Duodenal mucosa (tissue), 2 donors: ENCODE measurements around the gene FBXO48.
"Not testable (repeated sequence)": the region's sequence is repeated elsewhere in the genome, so short reads cannot be mapped to it uniquely, and the experiment has no call there.

Source experiments
- H3K27ac ChIP-seq: one replicate; pipeline ENCODE4 v1.7.0; 2013; ENCODE audit warnings: low read depth, low read length
- H3K27me3 ChIP-seq, 2 donors: one replicate each; pipeline ENCODE4 v1.7.0; 2013; ENCODE audit warnings: low read length in 2 of 2, control low read depth in 1 of 2; ENCODE audit not compliant: insufficient read depth in 2 of 2, control insufficient read depth in 1 of 2
- H3K36me3 ChIP-seq, 2 donors: one replicate each; pipeline ENCODE4 v1.7.0; 2013; ENCODE audit warnings: low read length in 2 of 2, control low read depth in 1 of 2; ENCODE audit not compliant: insufficient read depth in 2 of 2, control insufficient read depth in 1 of 2
- H3K4me1 ChIP-seq, 2 donors: one replicate each; pipeline ENCODE4 v1.7.0; 2013; ENCODE audit warnings: low read length in 2 of 2, control low read depth in 1 of 2; ENCODE audit not compliant: insufficient read depth in 2 of 2, control insufficient read depth in 1 of 2
- H3K4me3 ChIP-seq, 2 donors: one replicate each; pipeline ENCODE4 v1.7.0; 2013; ENCODE audit warnings: low read length in 2 of 2, low read depth in 1 of 2
- H3K9ac ChIP-seq, 2 donors: one replicate each; pipeline ENCODE4 v1.7.0; 2013; ENCODE audit warnings: low read length in 2 of 2, low read depth in 1 of 2
- H3K9me3 ChIP-seq, 2 donors: one replicate each; pipeline ENCODE4 v1.7.0; 2013; ENCODE audit warnings: low read length in 2 of 2, control low read depth in 1 of 2; ENCODE audit not compliant: control insufficient read depth in 1 of 2

FBXO48 gene

GRCh38 chr2:68499133-68499532, 32.0 kb upstream of the FBXO48 start:
- H3K9me3 ChIP-seq, result peaks cover 5% of the 10 kb centered on the region in 2 donors

GRCh38 chr2:68491582-68491981, 24.5 kb upstream of the FBXO48 start:
- Histone ChIP-seq H3K36me3 (no peaks in the 10 kb centered on the region), H3K4me1 (peaks cover 0 to 8% of the 10 kb centered on the region in 2 donors), H3K9me3 (peaks cover 0 to 5% of the 10 kb centered on the region in 2 donors), H3K27me3 (no peaks in the 10 kb centered on the region), H3K9ac (no peak overlapping the region), H3K27ac (no peak overlapping the region), H3K4me3 (no peak overlapping the region)

More at GRCh38 chr2:68499133-68499532, 32.0 kb upstream of the FBXO48 start:
- Histone ChIP-seq H3K9ac (no peak overlapping the region), H3K36me3 (no peaks in the 10 kb centered on the region), H3K4me1 (no peaks in the 10 kb centered on the region), H3K27ac (no peak overlapping the region), H3K4me3 (no peak overlapping the region), H3K27me3 (no peaks in the 10 kb centered on the region)

DNA sequence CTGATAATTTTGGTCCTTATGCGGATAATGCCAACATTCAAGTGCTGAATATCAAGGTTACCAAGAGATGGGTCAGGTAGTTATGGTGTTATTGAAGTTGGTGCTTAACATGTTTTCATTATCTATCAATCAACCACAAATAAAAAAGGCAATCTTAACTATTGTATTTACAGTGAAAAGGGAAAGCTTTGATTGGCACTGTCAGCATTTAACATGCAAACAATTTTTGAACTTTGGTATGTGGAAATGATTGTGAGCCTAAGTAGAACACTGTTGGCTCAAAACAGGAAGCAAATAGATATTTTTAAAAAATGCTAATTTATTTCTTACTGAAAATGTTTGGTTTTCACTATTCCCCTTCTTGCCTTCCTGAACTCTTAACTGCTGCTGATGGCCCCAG, 22.2 kb upstream of the FBXO48 start:
- Histone ChIP-seq H3K27ac (no peak overlapping the region), H3K4me1 (peaks cover 0 to 8% of the 10 kb centered on the region in 2 donors), H3K9me3 (no peaks in the 10 kb centered on the region), H3K4me3 (no peak overlapping the region), H3K27me3 (no peaks in the 10 kb centered on the region), H3K9ac (no peak overlapping the region), H3K36me3 (no peaks in the 10 kb centered on the region)

GRCh38 chr2:68488605-68489004, 21.5 kb upstream of the FBXO48 start:
- not testable (repeated sequence) for H3K4me3 ChIP-seq, H3K27me3 ChIP-seq, H3K27ac ChIP-seq, H3K9ac ChIP-seq, H3K9me3 ChIP-seq, H3K36me3 ChIP-seq, H3K4me1 ChIP-seq

GRCh38 chr2:68487773-68488355, 20.8 kb upstream of the FBXO48 start:
- Histone ChIP-seq H3K27me3 (no peaks in the 10 kb centered on the region), H3K4me3 (no peak overlapping the region), H3K9me3 (no peaks in the 10 kb centered on the region), H3K4me1 (peaks cover 0 to 8% of the 10 kb centered on the region in 2 donors), H3K36me3 (no peaks in the 10 kb centered on the region), H3K9ac (no peak overlapping the region), H3K27ac (no peak overlapping the region)

GRCh38 chr2:68483011-68483410, 15.9 kb upstream of the FBXO48 start:
- Histone ChIP-seq H3K27me3 (no peaks in the 10 kb centered on the region), H3K27ac (no peak overlapping the region), H3K4me3 (no peak overlapping the region), H3K9ac (no peak overlapping the region), H3K4me1 (no peaks in the 10 kb centered on the region), H3K36me3 (no peaks in the 10 kb centered on the region), H3K9me3 (no peaks in the 10 kb centered on the region)

DNA sequence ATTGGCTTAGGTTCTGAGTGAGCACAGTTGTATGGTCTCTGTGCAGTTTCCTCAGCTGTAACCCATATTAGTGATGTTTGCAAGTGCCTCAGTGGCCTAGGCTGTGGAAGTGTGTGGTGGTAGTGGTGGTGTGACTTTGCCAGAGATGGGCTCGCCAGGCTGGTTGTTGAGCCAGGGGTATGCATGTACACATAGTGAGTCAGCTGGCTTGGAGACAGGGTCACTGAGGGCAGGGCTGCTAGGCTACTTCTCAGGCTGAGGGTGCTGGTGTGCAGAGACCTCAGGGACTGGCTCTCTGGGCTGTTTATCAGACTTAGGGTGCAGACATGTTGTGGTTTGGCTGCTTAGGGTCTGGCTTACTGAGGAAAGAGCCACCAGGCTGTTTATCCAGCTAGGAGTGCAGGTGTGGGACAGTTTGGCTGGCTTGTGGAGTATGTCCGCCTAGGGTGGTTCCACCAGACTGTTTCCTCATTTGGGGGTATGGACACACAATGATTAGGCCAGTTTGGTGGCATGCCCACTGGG, 15.3 kb upstream of the FBXO48 start:
- Histone ChIP-seq H3K4me1 (no peaks in the 10 kb centered on the region), H3K27me3 (no peaks in the 10 kb centered on the region), H3K36me3 (no peaks in the 10 kb centered on the region), H3K4me3 (no peak overlapping the region), H3K9me3 (no peaks in the 10 kb centered on the region), H3K9ac (no peak overlapping the region), H3K27ac (no peak overlapping the region)

- H3K27me3 ChIP-seq, result no peaks in the 10 kb centered on the region
- H3K27ac ChIP-seq, result no peak overlapping the region
- no peak overlapping the region for H3K4me3 ChIP-seq
- no peaks in the 10 kb centered on the region for H3K36me3 ChIP-seq
- no peaks in the 10 kb centered on the region for H3K4me1 ChIP-seq
- no peak overlapping the region for H3K9ac ChIP-seq
- no peaks in the 10 kb centered on the region for H3K9me3 ChIP-seq
These were observed 11.6 kb upstream of the FBXO48 start for GRCh38 chr2:68478688-68479087.

GRCh38 chr2:68476454-68476853, 9.4 kb upstream of the FBXO48 start:
- H3K9ac ChIP-seq, result no peak overlapping the region
- no peak overlapping the region for H3K4me3 ChIP-seq
- H3K27ac ChIP-seq, result no peak overlapping the region
- no peaks in the 10 kb centered on the region for H3K4me1 ChIP-seq
- no peaks in the 10 kb centered on the region for H3K9me3 ChIP-seq
- H3K27me3 ChIP-seq, result no peaks in the 10 kb centered on the region
- no peaks in the 10 kb centered on the region for H3K36me3 ChIP-seq

GRCh38 chr2:68475576-68475975, 8.5 kb upstream of the FBXO48 start:
- Histone ChIP-seq H3K27ac (no peak overlapping the region), H3K36me3 (no peaks in the 10 kb centered on the region), H3K9ac (no peak overlapping the region), H3K4me3 (no peak overlapping the region), H3K27me3 (no peaks in the 10 kb centered on the region), H3K4me1 (no peaks in the 10 kb centered on the region), H3K9me3 (no peaks in the 10 kb centered on the region)
